Measurements from ENCODE around the gene YY1. TPM values are rescaled to one million over a fixed set of nuclear protein-coding genes. Genes with fewer than 3 reads are reported as not detected.

Gene YY1
- total RNA-seq, 4 donors from 2014 or later, result 50.8 to 61.3 (median 58.6) TPM

- TF ChIP-seq POLR2A (IDR thresholded peaks at IDR 0.05), result no peak
- no peak for TF ChIP-seq CTCF (IDR thresholded peaks at IDR 0.05)
- no peak for TF ChIP-seq EP300 (IDR thresholded peaks at IDR 0.05; ENCODE audit: low read depth)
- no peak for TF ChIP-seq POLR2AphosphoS5 (IDR thresholded peaks at IDR 0.05)
- Histone ChIP-seq H3K4me1 (peaks cover 0 to 4% (median 3%) of the 10 kb centered on the region in 4 donors), H3K9me3 (no peaks in the 10 kb centered on the region), H3K36me3 (peaks cover 0 to 10% (median 1%) of the 10 kb centered on the region in 4 donors), H3K4me3 (no peak overlapping the region), H3K27me3 (no peaks in the 10 kb centered on the region), H3K27ac (no peak overlapping the region)
- intact Hi-C loops (cut with DNase I; ENCODE audit: low total_unique reads), result no loop called here
- DNase-seq, result no peak
- WGBS, 2 donors (ENCODE audit: low coverage in 1 of 2), result 79% methylated on average over 11 of the region's 11 CpGs; no CpG with 5 or more reads in 1 of the 2 donors
- in situ Hi-C loops (cut with MboI; ENCODE audit: low pct_ligation_motif_present in 1 of 4, low pct_unique_long_range_greater_than_20kb in 1 of 4, low sequenced_read_pairs in 3 of 4), result no loop called here
These were observed 93.2 kb downstream of the YY1 start for GRCh38 chr14:100332071-100332639.

Small RNAs within 50 kb of the gene (small RNA-seq; reads per million reads assigned to genes)
- gene MIR345 (12.3 to 79.2 (median 41.6) reads per million in 4 donors), gene RN7SL523P (0 reads per million in 4 donors)

Other genes starting within 250 kb of the YY1 start
- gene EVL, start 173.7 kb upstream of the YY1 start, total RNA-seq, result 10 to 100 TPM; 22.8 to 86.4 (median 45.2) TPM
- gene DEGS2, start 79.5 kb upstream of the YY1 start, total RNA-seq, result 10 to 100 TPM in 3 of 4 donors, 1 to 10 TPM in 1; 4.9 to 33.2 (median 23.7) TPM
- 10 to 100 TPM; 16.8 to 62.7 (median 19.7) TPM for gene SLC25A29, start 67.3 kb downstream of the YY1 start, total RNA-seq
- under 1 TPM in 2 of 4 donors, not detected in 2; 0.27 to 0.32 TPM for gene SLC25A47, start 84.2 kb downstream of the YY1 start, total RNA-seq
- 10 to 100 TPM in 3 of 4 donors, 1 to 10 TPM in 1; 3.4 to 11.2 (median 10.7) TPM for gene WDR25, start 137.3 kb downstream of the YY1 start, total RNA-seq